Retina (tissue), 1 donor: ENCODE results near the gene TMEM94.
"Not testable (repeated sequence)": the region's sequence is repeated elsewhere in the genome, so short reads cannot be mapped to it uniquely, and the experiment has no call there.

Source experiments
- DNase-seq: peaks from one replicate; pipeline ENCODE4 v3.0.0-alpha.2; 2016

Gene TMEM94

GRCh38 chr17:75456417-75457046 lies at the start of gene TMEM94:
Gene TMEM94, plus strand, starts transcription at chr17:75456635. Its CDS starts 15,271 bp downstream, at chr17:75471906.
- peak; percentile 98 for DNase-seq

- DNase-seq, result no peak
Measured at GRCh38 chr17:75407655-75408352, 48.6 kb upstream of the TMEM94 start.

- DNase-seq, result no peak
Measured at GRCh38 chr17:75410141-75410540, 46.3 kb upstream of the TMEM94 start.

- DNase-seq, result no peak
Measured at GRCh38 chr17:75411328-75412067, 44.9 kb upstream of the TMEM94 start.

GRCh38 chr17:75412455-75413317 lies 43.7 kb upstream of the TMEM94 start:
- DNase-seq, result peak; percentile 84

GRCh38 chr17:75414488-75414887 lies 41.9 kb upstream of the TMEM94 start:
- no peak for DNase-seq

- no peak for DNase-seq
Measured at GRCh38 chr17:75416006-75416405, 40.4 kb upstream of the TMEM94 start.

GRCh38 chr17:75417054-75417580 lies 39.3 kb upstream of the TMEM94 start:
- no peak for DNase-seq

- DNase-seq, result no peak
Measured at GRCh38 chr17:75418531-75418930, 37.9 kb upstream of the TMEM94 start.

GRCh38 chr17:75428543-75429469 lies 27.6 kb upstream of the TMEM94 start:
- no peak for DNase-seq

GRCh38 chr17:75430159-75430974 lies 26.1 kb upstream of the TMEM94 start:
- peak; percentile 33 for DNase-seq

GRCh38 chr17:75433218-75433783 lies 23.1 kb upstream of the TMEM94 start:
- no peak for DNase-seq

- DNase-seq, result not testable (repeated sequence)
Measured at GRCh38 chr17:75434433-75434832, 22.0 kb upstream of the TMEM94 start.

- not testable (repeated sequence) for DNase-seq
Measured at GRCh38 chr17:75437404-75437803, 19.0 kb upstream of the TMEM94 start.

GRCh38 chr17:75439287-75439686 lies 17.1 kb upstream of the TMEM94 start:
- no peak for DNase-seq

- DNase-seq, result no peak
Measured at GRCh38 chr17:75440738-75441448, 15.5 kb upstream of the TMEM94 start.

GRCh38 chr17:75442168-75443103 lies 14.0 kb upstream of the TMEM94 start:
- no peak for DNase-seq

- DNase-seq, result no peak
Measured at GRCh38 chr17:75445296-75445695, 11.1 kb upstream of the TMEM94 start.
